HT1080 (cell line): Measurements from ENCODE around the gene SCYGR3. TPM values are rescaled to one million over a fixed set of nuclear protein-coding genes. Genes with fewer than 3 reads are reported as not detected.

Source experiments
- DNase-seq: peaks from one replicate; pipeline ENCODE4 v3.0.0-alpha.2; 2015; ENCODE audit warnings: low read depth
- total RNA-seq: library from RNA; depleted of rRNA; stranded (reverse); fragments of >200 nt; shearing (Covaris generic); gene quantifications from 2 replicates; pipeline ENCODE4 v1.2.3, GENCODE V29; 2014; rRNA removed

The SCYGR3 gene
- total RNA-seq, 1 experiment from 2014 or later, result not detected

GRCh38 chr2:227565080-227565479, 49.6 kb downstream of the SCYGR3 start:
- DNase-seq, result no peak

Other genes with a start within 250 kb of the SCYGR3 start
- not detected in 2 replicates for gene TM4SF20, start 235.5 kb downstream of the SCYGR3 start, total RNA-seq
- gene SCYGR1, start 226.9 kb downstream of the SCYGR3 start, total RNA-seq, result not detected in 2 replicates
- gene AGFG1, start 142.7 kb downstream of the SCYGR3 start, total RNA-seq, result 72.4 and 106 TPM in 2 replicates
- not detected in 2 replicates for gene SCYGR2, start 15.9 kb downstream of the SCYGR3 start, total RNA-seq
- not detected in 2 replicates for gene SCYGR4, start 2.7 kb upstream of the SCYGR3 start, total RNA-seq
- not detected in 2 replicates for gene SCYGR5, start 52.0 kb upstream of the SCYGR3 start, total RNA-seq
- gene SLC19A3, start 103.2 kb upstream of the SCYGR3 start, total RNA-seq, result not detected in 2 replicates
- gene SCYGR6, start 109.9 kb upstream of the SCYGR3 start, total RNA-seq, result not detected in 2 replicates
- not detected in 2 replicates for gene SCYGR7, start 113.5 kb upstream of the SCYGR3 start, total RNA-seq
- gene SCYGR8, start 131.1 kb upstream of the SCYGR3 start, total RNA-seq, result not detected in 2 replicates
- gene CCL20, start 199.0 kb upstream of the SCYGR3 start, total RNA-seq, result 0.23 and 0.92 TPM in 2 replicates